ENCODE measurements around the gene CHCT1.

Gene CHCT1

DNA sequence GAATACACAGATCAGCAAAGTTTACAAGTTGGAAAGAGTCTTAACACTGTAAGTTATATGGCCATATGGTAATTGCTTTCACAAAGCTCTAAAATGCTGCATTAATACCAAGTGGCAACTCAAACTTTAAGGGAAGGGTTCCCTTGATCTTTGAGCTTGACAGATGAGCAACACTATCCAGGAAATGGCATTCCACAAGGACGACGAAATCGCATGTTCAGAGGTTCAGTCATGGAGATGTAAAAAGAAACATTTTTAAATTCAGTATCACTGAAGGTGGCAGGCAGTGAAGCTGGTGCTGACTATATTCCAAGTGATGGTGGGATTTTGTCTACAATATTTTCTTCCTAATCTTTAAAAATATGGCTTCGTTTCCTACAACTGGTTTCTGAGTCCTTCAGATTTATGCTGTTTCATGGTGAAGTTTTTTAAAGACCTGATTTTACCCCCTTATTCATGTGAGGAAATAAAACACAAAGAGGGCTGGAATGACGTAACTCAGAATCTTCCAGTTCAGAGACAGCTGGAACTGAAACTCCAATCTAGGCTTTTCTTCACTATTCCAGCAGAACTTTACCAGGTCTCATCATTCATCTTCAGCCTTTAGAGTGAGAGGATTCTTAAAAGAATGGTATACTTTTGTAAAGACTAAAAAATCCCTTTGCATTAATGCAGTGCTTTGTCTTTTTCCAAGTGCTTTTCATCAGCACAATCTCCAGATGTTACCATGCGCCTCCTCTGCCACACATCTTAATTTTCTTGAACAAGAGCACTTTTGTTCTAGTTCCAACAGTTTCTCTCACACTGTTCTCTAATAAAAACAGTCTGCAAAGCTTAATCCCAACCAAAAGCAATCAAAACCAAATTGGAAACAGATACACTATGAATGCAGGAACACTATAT lies 20.2 kb downstream of the CHCT1 start:
- DNase-seq (ENCODE audit: low read depth in 2 of 2): no peak

GRCh38 chr17:60443713-60444112 lies 21.4 kb downstream of the CHCT1 start:
- DNase-seq (ENCODE audit: low read depth in 2 of 2): no peak

- DNase-seq (ENCODE audit: low read depth in 2 of 2): no peak
Observed at GRCh38 chr17:60445144-60445543, 22.9 kb downstream of the CHCT1 start.

DNA sequence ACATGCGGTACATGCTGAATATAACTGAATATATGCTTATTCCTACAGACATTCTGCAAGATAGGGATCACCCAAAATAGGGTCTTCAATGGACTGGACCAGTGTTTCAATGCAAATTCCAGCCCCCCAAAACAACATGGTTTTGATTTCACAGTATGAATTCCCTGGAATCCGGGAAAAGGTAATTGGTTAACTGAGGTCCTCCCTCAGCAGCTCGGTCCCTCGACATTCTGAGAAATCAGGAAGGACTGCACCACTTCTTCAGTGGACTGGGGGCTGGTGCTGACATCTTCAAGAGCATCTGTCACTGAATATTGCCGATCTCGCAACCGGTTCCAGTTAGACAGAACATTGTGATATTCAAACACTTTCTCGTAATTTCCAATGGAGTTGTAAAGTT lies 25.1 kb downstream of the CHCT1 start:
- DNase-seq (ENCODE audit: low read depth in 2 of 2): no peak

GRCh38 chr17:60451071-60451470 lies 28.8 kb downstream of the CHCT1 start:
- DNase-seq (ENCODE audit: low read depth in 2 of 2): no peak

- no peak for DNase-seq (ENCODE audit: low read depth in 2 of 2)
Observed at GRCh38 chr17:60451965-60452364, 29.7 kb downstream of the CHCT1 start.

DNA sequence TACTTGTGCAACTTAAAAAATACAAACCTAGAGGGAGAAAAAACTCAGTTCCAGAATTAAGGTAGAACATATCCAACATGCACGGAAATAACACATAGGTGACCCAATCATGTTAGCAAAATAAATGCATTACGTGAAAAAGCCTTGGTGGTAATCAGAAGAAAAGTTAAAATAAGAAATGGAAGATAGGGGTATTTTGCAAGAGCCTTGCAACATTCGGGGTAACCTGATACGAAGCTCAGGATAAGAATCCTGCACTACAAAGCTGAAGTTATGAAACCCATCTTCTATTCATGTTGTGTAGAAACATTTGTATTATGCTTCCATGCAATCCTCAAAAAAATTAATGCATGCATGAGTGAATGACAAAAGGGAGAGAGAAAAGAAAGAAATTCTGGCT lies 33.1 kb downstream of the CHCT1 start:
- DNase-seq (ENCODE audit: low read depth in 2 of 2): no peak

DNA sequence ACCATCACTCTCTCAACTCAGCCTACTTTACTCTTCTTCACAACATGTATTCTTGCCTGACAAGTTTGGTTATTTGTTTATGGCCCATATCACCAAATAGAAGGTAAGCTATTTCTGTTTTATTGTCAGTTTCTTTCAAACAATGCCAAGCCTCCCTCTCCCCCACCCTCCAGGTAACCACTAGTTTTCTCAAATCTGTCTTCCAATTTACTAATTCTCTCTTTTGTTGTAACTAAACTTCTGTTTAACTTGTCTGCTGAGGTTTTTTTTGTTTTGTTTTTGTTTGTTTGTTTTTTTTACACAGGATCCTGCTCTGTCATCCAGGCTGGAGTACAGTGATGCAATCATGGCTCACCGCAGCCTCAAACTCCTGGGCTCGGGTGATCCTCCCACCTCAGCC lies 34.9 kb downstream of the CHCT1 start:
- DNase-seq (ENCODE audit: low read depth in 2 of 2): no peak

GRCh38 chr17:60461584-60461983 lies 39.3 kb downstream of the CHCT1 start:
- no peak for DNase-seq (ENCODE audit: low read depth in 2 of 2)

GRCh38 chr17:60463157-60463835 lies 41.0 kb downstream of the CHCT1 start:
- DNase-seq (ENCODE audit: low read depth in 2 of 2): no peak

GRCh38 chr17:60464343-60464742 lies 42.1 kb downstream of the CHCT1 start:
- no peak for DNase-seq (ENCODE audit: low read depth in 2 of 2)

DNA sequence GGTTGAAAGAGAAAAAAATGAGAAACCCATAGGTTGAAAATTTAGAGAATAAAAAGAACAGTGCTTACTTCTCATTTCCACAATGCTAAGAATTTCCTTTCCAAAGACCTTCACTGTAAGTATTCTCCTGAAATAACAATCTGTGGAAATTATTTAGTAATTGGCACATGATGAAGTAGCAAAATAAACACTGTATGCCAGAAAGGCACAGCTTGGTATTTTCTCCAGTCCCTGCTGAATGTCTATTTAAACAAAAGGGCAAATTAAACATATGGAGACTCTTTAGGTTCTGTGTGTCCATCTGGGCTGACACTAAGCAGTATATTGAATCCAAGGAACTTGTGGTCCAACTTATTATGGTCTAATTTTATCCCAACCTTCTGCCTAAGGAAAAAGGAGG lies 46.1 kb downstream of the CHCT1 start:
- DNase-seq (ENCODE audit: low read depth in 2 of 2): no peak

DNA sequence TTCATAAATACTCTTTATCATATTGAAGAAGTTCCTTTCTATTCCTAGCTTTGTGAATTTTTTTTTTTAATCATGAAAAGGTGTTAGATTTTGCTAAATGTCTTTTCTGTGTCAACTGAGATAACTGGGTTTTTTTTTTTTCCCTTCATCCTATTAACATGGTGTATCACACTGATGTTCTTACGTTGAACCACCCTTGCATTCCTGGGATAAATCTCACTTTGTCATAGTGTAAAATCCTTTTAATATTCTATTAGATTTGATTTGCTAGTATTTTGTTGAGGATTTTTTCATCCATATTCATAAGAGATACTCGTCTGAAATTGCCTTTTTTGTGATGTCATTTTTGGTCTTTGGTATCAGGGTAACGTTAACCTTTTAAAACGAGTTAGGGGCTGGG lies 49.2 kb downstream of the CHCT1 start:
- no peak for DNase-seq (ENCODE audit: low read depth in 2 of 2)

DNA sequence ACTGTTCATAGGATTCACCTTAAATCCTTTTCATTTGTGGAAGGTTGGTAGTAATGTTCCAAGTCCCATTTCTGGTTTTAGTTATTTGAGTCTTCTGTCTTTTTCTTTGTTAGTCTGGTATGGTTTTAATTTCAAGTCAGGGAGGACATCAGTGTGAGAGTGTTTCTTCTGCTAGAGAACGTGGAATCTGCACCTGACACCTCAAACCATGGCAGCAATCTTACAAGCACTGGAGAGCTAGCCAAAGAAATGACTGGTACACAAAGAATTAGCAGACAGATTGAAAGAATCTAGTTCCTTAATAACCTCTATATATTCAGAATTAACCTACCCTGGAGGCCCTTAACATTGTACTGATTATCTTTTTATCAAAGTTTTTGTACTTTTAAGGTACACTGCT lies 50.2 kb downstream of the CHCT1 start:
- no peak for DNase-seq (ENCODE audit: low read depth in 2 of 2)

- DNase-seq (ENCODE audit: low read depth in 2 of 2): no peak
Observed at GRCh38 chr17:60473788-60474187, 51.5 kb downstream of the CHCT1 start.
